PC-3 (cell line): ENCODE data around the gene SLC16A7. TPM values are rescaled to one million over a fixed set of nuclear protein-coding genes. Genes with fewer than 3 reads are reported as not detected.

Experiments
- ATAC-seq: fragments of 200-7000 bp; cut with Tn5 transposase; 2 replicates; pipeline ENCODE4 v1.9.1; 2020; ENCODE audit warnings: mild to moderate bottlenecking, moderate library complexity
- BruUV-seq: library from RNA; stranded (reverse); fragments of 400-500 nt; replicated peaks from 2 replicates; lab custom pipeline; 2021; lab: Mats Ljungman, UMichigan
- CTCF ChIA-PET: fragments of 300-600 bp; sonication (Branson Sonifier 250); formaldehyde crosslinking; loops from one replicate; lab custom pipeline; 2022; ENCODE audit warnings: antibody characterized with exemption; lab: Charles Lee
- POLR2A ChIA-PET: fragments of 300-600 bp; sonication (Branson Sonifier 250); formaldehyde crosslinking; loops from one replicate; lab custom pipeline; 2022; ENCODE audit warnings: antibody characterized with exemption; ENCODE audit not compliant: unreplicated experiment; lab: Charles Lee
- DNase-seq: peaks from one replicate; pipeline ENCODE4 v3.0.0-alpha.2; 2015
- H2AFZ ChIP-seq: fragments of 300-600 bp; sonication (generic); 2 replicates; pipeline ENCODE4 v1.6.0; 2016; ENCODE audit warnings: antibody characterized with exemption, low read length
- H3F3A ChIP-seq: fragments of 300-600 bp; sonication (generic); one replicate; pipeline ENCODE4 v1.6.0; 2017; ENCODE audit warnings: antibody characterized with exemption, low read length, control low read depth, mild to moderate bottlenecking; ENCODE audit not compliant: unreplicated experiment
- H3K27ac ChIP-seq: fragments of 300-600 bp; sonication (generic); 2 replicates; pipeline ENCODE4 v1.5.1; 2016; ENCODE audit warnings: mild to moderate bottlenecking, low read length
- H3K27me3 ChIP-seq: fragments of 300-600 bp; sonication (generic); 2 replicates; pipeline ENCODE4 v1.6.1; 2016; ENCODE audit warnings: low read length, mixed read lengths
- H3K36me3 ChIP-seq: fragments of 300-600 bp; sonication (generic); 2 replicates; pipeline ENCODE4 v1.6.1; 2016; ENCODE audit warnings: low read depth, mixed run types, low read length, mixed read lengths
- H3K4me1 ChIP-seq: fragments of 300-600 bp; sonication (generic); 2 replicates; pipeline ENCODE4 v1.5.1; 2016; ENCODE audit warnings: low read length; ENCODE audit not compliant: insufficient read depth
- H3K4me2 ChIP-seq: fragments of 300-600 bp; sonication (generic); 2 replicates; pipeline ENCODE4 v1.6.0; 2016; ENCODE audit warnings: low read length
- H3K4me3 ChIP-seq: fragments of 300-600 bp; sonication (generic); 2 replicates; pipeline ENCODE4 v1.5.1; 2016; ENCODE audit warnings: mild to moderate bottlenecking, low read length, mixed read lengths
- H3K79me2 ChIP-seq: fragments of 300-600 bp; sonication (generic); 2 replicates; pipeline ENCODE4 v1.6.1; 2017; ENCODE audit warnings: low read length, mixed read lengths
- H3K9ac ChIP-seq: fragments of 300-600 bp; sonication (generic); 2 replicates; pipeline ENCODE4 v1.6.0; 2016; ENCODE audit warnings: mild to moderate bottlenecking, low read length
- H3K9me2 ChIP-seq: fragments of 300-600 bp; sonication (generic); replicated peaks from 2 replicates; pipeline ENCODE4 v1.6.1; 2016; ENCODE audit warnings: mixed run types, low read length, mixed read lengths
- H3K9me3 ChIP-seq: fragments of 300-600 bp; sonication (generic); 2 replicates; pipeline ENCODE4 v1.6.1; 2016; ENCODE audit warnings: low read length, mixed read lengths
- H4K20me1 ChIP-seq: fragments of 300-600 bp; sonication (generic); 2 replicates; pipeline ENCODE4 v1.6.1; 2016; ENCODE audit warnings: low read length, mixed read lengths
- EZH2 ChIP-seq: fragments of 300-600 bp; sonication (generic); IDR thresholded peaks from one replicate; pipeline ENCODE4 v1.6.1; 2017; ENCODE audit warnings: antibody characterized with exemption, mild to moderate bottlenecking, low read length; ENCODE audit not compliant: unreplicated experiment
- EZH2phosphoT487 ChIP-seq: fragments of 300-600 bp; sonication (generic); IDR thresholded peaks from 2 replicates; pipeline ENCODE4 v1.6.1; 2018; ENCODE audit warnings: mild to moderate bottlenecking, antibody characterized with exemption, low read length, borderline replicate concordance
- intact Hi-C: fragments of 100-400 bp; cut with micrococcal nuclease; formaldehyde crosslinking; loops from 2 replicates; pipeline ENCODE4 v1.9.0; 2023
- total RNA-seq: library from RNA; depleted of rRNA; stranded (reverse); fragments of >200 nt; gene quantifications from 2 replicates; pipeline ENCODE4 v1.2.3, GENCODE V29; 2014
- TF ChIP-seq, protein P1 (sequence below): fragments of 300-600 bp; sonication (generic); conservative IDR thresholded peaks from 2 replicates; pipeline ENCODE4 v1.5.1; 2017; ENCODE audit warnings: antibody characterized with exemption, low read depth, mild to moderate bottlenecking, low read length

SLC16A7 gene
- total RNA-seq, 1 experiment from 2014 or later, result 11.4 TPM

DNA sequence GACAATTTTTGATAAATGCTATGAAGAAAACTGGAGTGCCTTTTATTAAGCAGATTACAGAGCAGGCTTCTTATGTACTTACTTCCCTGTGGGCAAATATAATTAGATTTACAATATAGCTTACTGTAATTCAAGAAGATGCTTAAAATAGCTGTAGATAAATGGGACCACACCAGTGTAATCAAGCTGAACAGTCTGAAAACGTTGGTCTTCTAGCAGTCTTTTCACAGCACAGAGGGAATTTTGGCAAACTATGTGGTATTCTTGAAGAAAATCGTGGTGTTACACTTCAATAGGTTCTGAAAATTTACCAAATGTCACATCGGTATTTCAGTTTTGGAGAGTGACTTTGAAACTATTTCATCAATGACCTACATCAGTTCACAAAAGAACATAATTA, 47.7 kb downstream of the SLC16A7 start:
- no peaks in the 10 kb centered on the region for H3K36me3 ChIP-seq
- no peak overlapping the region for H3K27ac ChIP-seq
- H3K9me2 ChIP-seq, result no peaks in the 10 kb centered on the region
- TF ChIP-seq, protein P1, sequence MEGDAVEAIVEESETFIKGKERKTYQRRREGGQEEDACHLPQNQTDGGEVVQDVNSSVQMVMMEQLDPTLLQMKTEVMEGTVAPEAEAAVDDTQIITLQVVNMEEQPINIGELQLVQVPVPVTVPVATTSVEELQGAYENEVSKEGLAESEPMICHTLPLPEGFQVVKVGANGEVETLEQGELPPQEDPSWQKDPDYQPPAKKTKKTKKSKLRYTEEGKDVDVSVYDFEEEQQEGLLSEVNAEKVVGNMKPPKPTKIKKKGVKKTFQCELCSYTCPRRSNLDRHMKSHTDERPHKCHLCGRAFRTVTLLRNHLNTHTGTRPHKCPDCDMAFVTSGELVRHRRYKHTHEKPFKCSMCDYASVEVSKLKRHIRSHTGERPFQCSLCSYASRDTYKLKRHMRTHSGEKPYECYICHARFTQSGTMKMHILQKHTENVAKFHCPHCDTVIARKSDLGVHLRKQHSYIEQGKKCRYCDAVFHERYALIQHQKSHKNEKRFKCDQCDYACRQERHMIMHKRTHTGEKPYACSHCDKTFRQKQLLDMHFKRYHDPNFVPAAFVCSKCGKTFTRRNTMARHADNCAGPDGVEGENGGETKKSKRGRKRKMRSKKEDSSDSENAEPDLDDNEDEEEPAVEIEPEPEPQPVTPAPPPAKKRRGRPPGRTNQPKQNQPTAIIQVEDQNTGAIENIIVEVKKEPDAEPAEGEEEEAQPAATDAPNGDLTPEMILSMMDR, result no peak
- TF ChIP-seq EZH2 (no peak), EZH2phosphoT487 (no peak)
- no peaks in the 10 kb centered on the region for H3K79me2 ChIP-seq
- H4K20me1 ChIP-seq, result no peaks in the 10 kb centered on the region
- ATAC-seq (no peak), DNase-seq (no peak)
- POLR2A ChIA-PET, result no interaction called here
- no peaks in the 10 kb centered on the region for H3K9me3 ChIP-seq
- no peak overlapping the region for H3K4me3 ChIP-seq
- CTCF ChIA-PET, result no interaction called here
- no TSS peak for BruUV-seq
- no peak overlapping the region for H3K9ac ChIP-seq
- no peak overlapping the region for H2AFZ ChIP-seq
- intact Hi-C loops, result no loop called here
- no peak overlapping the region for H3K4me2 ChIP-seq
- H3K4me1 ChIP-seq, result 0 out of 2 replicates have a peak, but pooled peaks cover under 1% of the 10 kb centered on the region
- H3K27me3 ChIP-seq, result no peaks in the 10 kb centered on the region
- H3F3A ChIP-seq, result no peaks in the 10 kb centered on the region

DNA sequence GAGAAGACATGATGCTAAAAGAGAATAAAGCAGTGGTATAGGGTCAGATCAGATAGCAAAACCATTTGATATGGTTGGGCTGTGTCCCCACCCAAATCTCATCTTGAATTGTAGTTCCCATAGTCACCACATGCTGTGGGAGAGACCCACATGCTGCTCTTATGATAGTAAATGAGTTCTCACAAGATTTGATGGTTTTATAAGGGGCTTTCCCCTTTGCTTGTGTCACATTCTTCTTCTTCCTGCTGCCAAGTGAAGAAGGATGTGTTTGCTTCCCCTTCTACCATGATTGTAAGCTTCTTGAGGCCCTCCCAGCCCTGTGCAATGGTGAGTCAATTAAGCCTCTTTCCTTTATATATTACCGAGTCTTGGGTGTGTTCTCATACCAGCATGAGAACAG, 49.4 kb downstream of the SLC16A7 start:
- no peaks in the 10 kb centered on the region for H3K9me2 ChIP-seq
- H3K36me3 ChIP-seq, result no peaks in the 10 kb centered on the region
- no peaks in the 10 kb centered on the region for H4K20me1 ChIP-seq
- H3K4me3 ChIP-seq, result no peak overlapping the region
- H3K4me1 ChIP-seq, result no peaks in the 10 kb centered on the region
- BruUV-seq, result no TSS peak
- TF ChIP-seq EZH2phosphoT487 (no peak), EZH2 (no peak)
- TF ChIP-seq, protein P1, result no peak
- no peak for ATAC-seq
- intact Hi-C loops, result no loop called here
- no peaks in the 10 kb centered on the region for H3K27me3 ChIP-seq
- no peaks in the 10 kb centered on the region for H3K79me2 ChIP-seq
- H3K9me3 ChIP-seq, result no peaks in the 10 kb centered on the region
- ChIA-PET CTCF (no interaction called here), POLR2A (no interaction called here)
- DNase-seq, result no peak
- no peak overlapping the region for H3K4me2 ChIP-seq
- no peaks in the 10 kb centered on the region for H3F3A ChIP-seq
- H3K27ac ChIP-seq, result no peak overlapping the region
- no peak overlapping the region for H2AFZ ChIP-seq
- no peak overlapping the region for H3K9ac ChIP-seq

DNA sequence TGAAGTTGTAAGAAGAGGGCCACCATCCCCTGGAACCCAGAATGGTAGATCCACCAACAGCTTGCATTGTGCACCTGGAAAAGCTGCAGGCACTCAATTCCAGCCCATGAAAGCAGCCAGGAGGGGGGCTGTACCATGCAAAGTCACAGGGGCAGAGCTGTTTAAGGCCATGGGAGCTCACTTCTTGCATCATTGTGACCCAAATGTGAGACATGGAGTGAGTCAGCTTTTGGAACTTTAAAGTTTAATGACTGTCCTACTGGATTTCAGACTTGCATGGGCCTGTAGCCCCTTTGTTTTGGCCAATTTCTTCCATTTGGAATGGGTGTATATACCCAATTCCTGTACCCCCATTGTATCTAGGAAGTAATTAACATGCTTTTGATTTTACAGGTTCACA, 50.8 kb downstream of the SLC16A7 start:
- CTCF ChIA-PET, result no interaction called here
- intact Hi-C loops, result no loop called here
- Histone ChIP-seq H4K20me1 (no peaks in the 10 kb centered on the region), H3F3A (no peaks in the 10 kb centered on the region), H3K4me3 (no peak overlapping the region), H3K27ac (no peak overlapping the region), H3K27me3 (no peaks in the 10 kb centered on the region), H3K9me2 (no peaks in the 10 kb centered on the region), H3K9me3 (no peaks in the 10 kb centered on the region), H3K4me1 (peaks cover 8% of the 10 kb centered on the region), H3K4me2 (no peak overlapping the region), H3K9ac (no peak overlapping the region), H2AFZ (no peak overlapping the region), H3K36me3 (no peaks in the 10 kb centered on the region), H3K79me2 (no peaks in the 10 kb centered on the region)
- TF ChIP-seq EZH2 (no peak), EZH2phosphoT487 (no peak)
- TF ChIP-seq, protein P1, result no peak
- POLR2A ChIA-PET, result no interaction called here
- DNase-seq (no peak), ATAC-seq (no peak)
- no TSS peak for BruUV-seq
